Liver (tissue), 9 donors: ENCODE results near the gene SRSF3. TPM values are rescaled to one million over a fixed set of nuclear protein-coding genes. Genes with fewer than 3 reads are reported as not detected.

Source experiments
- DNase-seq: peaks from one replicate; pipeline ENCODE4 v3.0.0-alpha.2; 2017; ENCODE audit warnings: low spot score
- H3K27ac ChIP-seq, 2 donors: one replicate each; pipeline ENCODE4 v1.7.0; 2013; ENCODE audit warnings: inconsistent platforms in 2 of 2, low read length in 2 of 2, control low read depth in 1 of 2, low read depth in 1 of 2, mild to moderate bottlenecking in 1 of 2
- H3K27me3 ChIP-seq, 4 donors: one replicate each; pipeline versions ENCODE4 v1.6.1 to v1.7.0; 2013; ENCODE audit warnings: low read length in 3 of 4, inconsistent platforms in 1 of 4, mild to moderate bottlenecking in 1 of 4, moderate library complexity in 1 of 4; ENCODE audit not compliant: control insufficient read depth in 4 of 4, insufficient read depth in 4 of 4
- H3K36me3 ChIP-seq, 4 donors: one replicate each; pipeline versions ENCODE4 v1.6.1 to v1.7.0; 2013; ENCODE audit warnings: low read length in 3 of 4, mild to moderate bottlenecking in 3 of 4, low read depth in 1 of 4, moderate library complexity in 1 of 4; ENCODE audit not compliant: control insufficient read depth in 4 of 4, insufficient read depth in 3 of 4
- H3K4me1 ChIP-seq, 4 donors: one replicate each; pipeline versions ENCODE4 v1.6.1 to v1.7.0; 2013; ENCODE audit warnings: low read length in 3 of 4, mild to moderate bottlenecking in 3 of 4, moderate library complexity in 1 of 4; ENCODE audit not compliant: control insufficient read depth in 4 of 4, insufficient read depth in 4 of 4
- H3K4me3 ChIP-seq, 3 donors: one replicate each; pipeline versions ENCODE4 v1.6.1 to v1.7.0; 2013; ENCODE audit warnings: low read length in 3 of 3, control low read depth in 1 of 3, low read depth in 1 of 3, mild to moderate bottlenecking in 1 of 3
- H3K9ac ChIP-seq, 2 donors: one replicate each; pipeline ENCODE4 v1.7.0; 2013; ENCODE audit warnings: low read length in 2 of 2, mild to moderate bottlenecking in 2 of 2, moderate library complexity in 2 of 2, control low read depth in 1 of 2, low read depth in 1 of 2
- H3K9me3 ChIP-seq, 4 donors: one replicate each; pipeline versions ENCODE4 v1.6.1 to v1.7.0; 2013; ENCODE audit warnings: low read length in 3 of 4; ENCODE audit not compliant: control insufficient read depth in 4 of 4
- ATF3 ChIP-seq: IDR thresholded peaks from 2 replicates; pipeline ENCODE4 v1.6.1; 2016; ENCODE audit warnings: antibody characterized with exemption
- CTCF ChIP-seq: fragments of 150-350 bp; IDR thresholded peaks from 2 replicates; pipeline ENCODE4 v1.5.1; 2017; ENCODE audit warnings: improper control_type of control experiment, low read depth, low read length; ENCODE audit not compliant: missing input control
- EGR1 ChIP-seq, 2 donors: IDR thresholded peaks; 2 replicates each; pipeline ENCODE4 v1.6.1; 2016 to 2018; ENCODE audit warnings: antibody characterized with exemption in 2 of 2, low read depth in 2 of 2
- FOXA1 ChIP-seq: IDR thresholded peaks from 2 replicates; pipeline ENCODE4 v1.6.1; 2016; ENCODE audit warnings: antibody characterized with exemption
- FOXA2 ChIP-seq: IDR thresholded peaks from 2 replicates; pipeline ENCODE4 v1.6.1; 2016; ENCODE audit warnings: antibody characterized with exemption
- GABPA ChIP-seq, 2 donors: IDR thresholded peaks in 1 of 2; conservative IDR thresholded peaks in 1 of 2; 2 replicates each; pipeline ENCODE4 v1.6.1; 2016; ENCODE audit warnings: antibody characterized with exemption in 2 of 2, mild to moderate bottlenecking in 1 of 2, moderate library complexity in 1 of 2
- HNF4A ChIP-seq, 2 donors: conservative IDR thresholded peaks; 2 replicates each; pipeline ENCODE4 v1.6.1; 2016; ENCODE audit warnings: antibody characterized with exemption in 2 of 2, mild to moderate bottlenecking in 2 of 2
- HNF4G ChIP-seq: IDR thresholded peaks from 2 replicates; pipeline ENCODE4 v1.6.1; 2016; ENCODE audit warnings: antibody characterized with exemption
- MAX ChIP-seq: IDR thresholded peaks from 2 replicates; pipeline ENCODE4 v1.6.1; 2016; ENCODE audit warnings: antibody characterized with exemption
- NR2F2 ChIP-seq: IDR thresholded peaks from 2 replicates; pipeline ENCODE4 v1.6.1; 2016; ENCODE audit warnings: antibody characterized with exemption
- SP1 ChIP-seq: IDR thresholded peaks from 2 replicates; pipeline ENCODE4 v1.6.1; 2018; ENCODE audit warnings: antibody characterized with exemption, mild to moderate bottlenecking
- TAF1 ChIP-seq: conservative IDR thresholded peaks from 2 replicates; pipeline ENCODE4 v1.6.1; 2016; ENCODE audit warnings: antibody characterized with exemption, mild to moderate bottlenecking
- YY1 ChIP-seq: IDR thresholded peaks from 2 replicates; pipeline ENCODE4 v1.6.1; 2016; ENCODE audit warnings: antibody characterized with exemption, mild to moderate bottlenecking
- ZBTB33 ChIP-seq: IDR thresholded peaks from 2 replicates; pipeline ENCODE4 v1.6.1; 2016; ENCODE audit warnings: antibody characterized with exemption
- WGBS: extraction: QIAGEN DNeasy Blood & Tissue Kit; methylation state at CpG from one replicate; pipeline ENCODE4 v1.1.7; 2013; 5-methylcytosine and 5-hydroxymethylcytosine counted together
- polyA plus RNA-seq, 2 donors: library from polyadenylated mRNA; stranded (reverse) in 1 of 2; unstranded in 1 of 2; fragments of 200-250 nt in 1 of 2; fragments of >200 nt in 1 of 2; fragmentation: Nextera tagmentation in 1 of 2; extraction: Ambion mirVana in 1 of 2; gene quantifications; one replicate each; pipeline versions ENCODE4 v1.2.1 to v1.2.3, GENCODE V29; 2013 to 2015
- total RNA-seq, 2 donors: library from RNA; depleted of rRNA; stranded (reverse); fragments of >200 nt; gene quantifications; one replicate each; pipeline ENCODE4 v1.2.3, GENCODE V29; 2014
- donor health status: healthy.
- donor health status: healthy.
- donor health status: healthy.
- donor health status: healthy.
- donor health status: healthy.

The SRSF3 gene
- total and polyA plus RNA-seq, 4 donors, result 62.8 to 103 (median 101) TPM

- Histone ChIP-seq H3K36me3 (peaks cover 23 to 74% (median 67%) of the 10 kb centered on the region in 4 donors), H3K9me3 (no peaks in the 10 kb centered on the region), H3K27me3 (no peaks in the 10 kb centered on the region), H3K4me3 (no peak overlapping the region), H3K27ac (no peak overlapping the region), H3K4me1 (peaks cover 24 to 87% (median 85%) of the 10 kb centered on the region in 4 donors), H3K9ac (no peak overlapping the region)
- DNase-seq, result no peak
- no peak for TF ChIP-seq CTCF
- no peak for TF ChIP-seq TAF1
- TF ChIP-seq NR2F2, result no peak
- TF ChIP-seq ATF3, result no peak
- no peak for TF ChIP-seq SP1
- no peak for TF ChIP-seq FOXA1
- no peak for TF ChIP-seq HNF4G
- no peak for TF ChIP-seq YY1
- no peak for TF ChIP-seq EGR1 (IDR thresholded peaks at IDR 0.05; ENCODE audit: low read depth in 2 of 2)
- no peak for TF ChIP-seq MAX
- TF ChIP-seq ZBTB33, result no peak
- TF ChIP-seq FOXA2, result no peak
- TF ChIP-seq HNF4A (conservative IDR thresholded peaks at IDR 0.05), result no peak
- TF ChIP-seq GABPA (IDR thresholded peaks at IDR 0.05 in 1 of 2, conservative IDR thresholded peaks at IDR 0.05 in 1 of 2), result no peak
- WGBS, result 92% methylated on average over 3 of the region's 3 CpGs
Measured at GRCh38 chr6:36603222-36604089, 9.3 kb downstream of the SRSF3 start.

GRCh38 chr6:36604090-36605060 lies 10.2 kb downstream of the SRSF3 start:
- no peak overlapping the region for H3K27ac ChIP-seq
- H3K9me3 ChIP-seq, result no peaks in the 10 kb centered on the region
- H3K9ac ChIP-seq, result no peak overlapping the region
- no peak for DNase-seq
- peaks cover 27 to 87% (median 86%) of the 10 kb centered on the region in 4 donors for H3K4me1 ChIP-seq
- peaks cover 18 to 65% (median 60%) of the 10 kb centered on the region in 4 donors for H3K36me3 ChIP-seq
- H3K4me3 ChIP-seq, result no peak overlapping the region
- no peaks in the 10 kb centered on the region for H3K27me3 ChIP-seq
- no peak for TF ChIP-seq ATF3
- no peak for TF ChIP-seq MAX
- TF ChIP-seq HNF4A (conservative IDR thresholded peaks at IDR 0.05), result peak; percentile 43 to 45
- no peak for TF ChIP-seq YY1
- WGBS, result 87% methylated on average over 6 of the region's 6 CpGs
